Stimulated activated CD4-positive, alpha-beta T cell treated with anti-CD3 and anti-CD28 coated beads, Interleukin-15, amount 100 ng/mL, for 24 hours (primary cell): ENCODE results near the gene PSMD4.
A peak's percentile ranks its signal among the peaks of the same experiment; 100 is the strongest.
"Not testable (repeated sequence)": the region's sequence is repeated elsewhere in the genome, so short reads cannot be mapped to it uniquely, and the experiment has no call there.

Experiments used
- DNase-seq: peaks from one replicate; pipeline ENCODE4 v3.0.0-alpha.2; 2020

PSMD4 gene

GRCh38 chr1:151254217-151255213, at the start of gene PSMD4:
Gene PSMD4, plus strand, starts transcription at chr1:151254734. Its CDS starts 49 bp downstream, at chr1:151254783.
- DNase-seq = peak; percentile 95

- not testable (repeated sequence) for DNase-seq
These were observed 49.1 kb upstream of the PSMD4 start for GRCh38 chr1:151205381-151205965.

- DNase-seq = no peak
These were observed 43.7 kb upstream of the PSMD4 start for GRCh38 chr1:151210830-151211229.

GRCh38 chr1:151211972-151212705, 42.4 kb upstream of the PSMD4 start:
- peak; percentile 25 for DNase-seq

- DNase-seq = no peak
These were observed 41.0 kb upstream of the PSMD4 start for GRCh38 chr1:151213560-151213959.

- no peak for DNase-seq
These were observed 32.9 kb upstream of the PSMD4 start for GRCh38 chr1:151221616-151222015.

- no peak for DNase-seq
These were observed 32.4 kb upstream of the PSMD4 start for GRCh38 chr1:151222130-151222529.

- no peak for DNase-seq
These were observed 19.3 kb upstream of the PSMD4 start for GRCh38 chr1:151235235-151235634.

- DNase-seq = no peak
These were observed 16.7 kb upstream of the PSMD4 start for GRCh38 chr1:151237678-151238466.

GRCh38 chr1:151238467-151238739, 16.1 kb upstream of the PSMD4 start:
- DNase-seq = no peak

- no peak for DNase-seq
These were observed 12.1 kb upstream of the PSMD4 start for GRCh38 chr1:151242442-151242841.

- no peak for DNase-seq
These were observed 10.8 kb upstream of the PSMD4 start for GRCh38 chr1:151243683-151244216.

- DNase-seq = no peak
These were observed 7.7 kb upstream of the PSMD4 start for GRCh38 chr1:151246786-151247185.

GRCh38 chr1:151251656-151252470, 2.7 kb upstream of the PSMD4 start:
- DNase-seq = peak; percentile 74

GRCh38 chr1:151255381-151255780, 847 bp downstream of the PSMD4 start:
- no peak for DNase-seq

GRCh38 chr1:151259351-151259750, 4.8 kb downstream of the PSMD4 start:
- DNase-seq = no peak

- no peak for DNase-seq
These were observed 11.1 kb downstream of the PSMD4 start for GRCh38 chr1:151265446-151266236.

- no peak for DNase-seq
These were observed 11.8 kb downstream of the PSMD4 start for GRCh38 chr1:151266315-151266714.

GRCh38 chr1:151266821-151267220, 12.3 kb downstream of the PSMD4 start:
- DNase-seq = no peak

GRCh38 chr1:151267760-151268159, 13.2 kb downstream of the PSMD4 start:
- no peak for DNase-seq
